ENCODE data around the gene GPC2.

DNA sequence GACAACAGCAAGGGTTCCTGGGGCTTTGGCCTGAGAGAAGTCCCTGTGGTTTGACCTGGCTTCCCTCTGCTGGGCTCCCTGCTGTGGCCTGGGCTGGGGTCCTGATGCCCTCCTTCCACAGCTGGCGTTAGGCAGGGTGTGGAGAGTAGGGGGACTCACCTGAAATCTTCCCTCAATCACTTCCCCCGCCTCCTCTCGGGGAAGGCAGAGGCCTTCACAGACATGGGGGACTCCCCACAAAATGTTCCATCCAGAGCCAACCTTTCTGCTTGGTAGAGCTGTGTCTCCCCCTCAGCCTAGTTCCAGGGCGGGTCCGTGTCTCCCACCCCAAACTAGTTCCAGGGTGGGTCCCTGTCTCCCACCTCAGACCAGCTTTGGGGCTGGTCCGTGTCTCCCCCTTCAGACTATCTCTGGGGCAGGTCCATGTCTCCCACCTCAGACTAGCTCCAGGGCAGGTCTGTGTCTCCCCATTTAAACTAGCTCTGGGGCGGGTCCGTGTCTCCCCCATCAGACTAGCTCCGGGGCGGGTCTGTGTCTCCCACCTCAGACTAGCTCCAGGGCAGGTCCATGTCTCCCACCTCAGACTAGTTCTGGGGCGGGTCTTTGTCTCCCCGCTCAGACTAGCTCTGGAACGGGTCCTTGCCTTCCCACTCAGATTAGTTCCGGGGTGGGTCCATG, 44.7 kb upstream of the GPC2 start:
- TF ChIP-seq, protein P1, sequence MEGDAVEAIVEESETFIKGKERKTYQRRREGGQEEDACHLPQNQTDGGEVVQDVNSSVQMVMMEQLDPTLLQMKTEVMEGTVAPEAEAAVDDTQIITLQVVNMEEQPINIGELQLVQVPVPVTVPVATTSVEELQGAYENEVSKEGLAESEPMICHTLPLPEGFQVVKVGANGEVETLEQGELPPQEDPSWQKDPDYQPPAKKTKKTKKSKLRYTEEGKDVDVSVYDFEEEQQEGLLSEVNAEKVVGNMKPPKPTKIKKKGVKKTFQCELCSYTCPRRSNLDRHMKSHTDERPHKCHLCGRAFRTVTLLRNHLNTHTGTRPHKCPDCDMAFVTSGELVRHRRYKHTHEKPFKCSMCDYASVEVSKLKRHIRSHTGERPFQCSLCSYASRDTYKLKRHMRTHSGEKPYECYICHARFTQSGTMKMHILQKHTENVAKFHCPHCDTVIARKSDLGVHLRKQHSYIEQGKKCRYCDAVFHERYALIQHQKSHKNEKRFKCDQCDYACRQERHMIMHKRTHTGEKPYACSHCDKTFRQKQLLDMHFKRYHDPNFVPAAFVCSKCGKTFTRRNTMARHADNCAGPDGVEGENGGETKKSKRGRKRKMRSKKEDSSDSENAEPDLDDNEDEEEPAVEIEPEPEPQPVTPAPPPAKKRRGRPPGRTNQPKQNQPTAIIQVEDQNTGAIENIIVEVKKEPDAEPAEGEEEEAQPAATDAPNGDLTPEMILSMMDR (IDR thresholded peaks at IDR 0.05) = no peak
- TF ChIP-seq POLR2AphosphoS5 (IDR thresholded peaks at IDR 0.05) = no peak
